Urinary bladder (tissue), 4 donors: ENCODE measurements around the gene RUFY2. TPM values are rescaled to one million over a fixed set of nuclear protein-coding genes. Genes with fewer than 3 reads are reported as not detected.
"Not testable (repeated sequence)": the region's sequence is repeated elsewhere in the genome, so short reads cannot be mapped to it uniquely, and the experiment has no call there.

Source experiments
- DNase-seq: peaks from one replicate; pipeline ENCODE4 v3.0.0-alpha.2; 2015; ENCODE audit errors: extremely low spot score
- H3K27ac ChIP-seq: one replicate; pipeline ENCODE4 v1.5.1; 2013; ENCODE audit warnings: low read depth, mild to moderate bottlenecking, moderate library complexity
- H3K36me3 ChIP-seq: one replicate; pipeline ENCODE4 v1.6.1; 2013; ENCODE audit warnings: mild to moderate bottlenecking, moderate library complexity; ENCODE audit not compliant: insufficient read depth
- H3K4me1 ChIP-seq: one replicate; pipeline ENCODE4 v1.6.1; 2013; ENCODE audit warnings: mild to moderate bottlenecking, moderate library complexity; ENCODE audit not compliant: insufficient read depth
- H3K4me3 ChIP-seq: one replicate; pipeline ENCODE4 v1.5.1; 2013; ENCODE audit warnings: low read depth, low read length
- WGBS: extraction: QIAGEN DNeasy Blood & Tissue Kit; methylation state at CpG from one replicate; pipeline ENCODE4 v1.1.7; 2013; 5-methylcytosine and 5-hydroxymethylcytosine counted together
- polyA plus RNA-seq: library from polyadenylated mRNA; stranded (reverse); fragments of 200-250 nt; gene quantifications from one replicate; pipeline ENCODE4 v1.2.3, GENCODE V29; 2013
- total RNA-seq: library from RNA; depleted of rRNA; stranded (reverse); fragments of >200 nt; gene quantifications from one replicate; pipeline ENCODE4 v1.2.3, GENCODE V29; 2014
- donor health status: healthy with polysubstance abuse.
- donor health status: healthy.

RUFY2 gene
- total and polyA plus RNA-seq, 2 donors: 10.3 to 82.3 TPM

- H3K4me3 ChIP-seq: no peak overlapping the region
- 19% methylated on average over 4 of the region's 4 CpGs for WGBS
- H3K4me1 ChIP-seq: no peaks in the 10 kb centered on the region
- H3K36me3 ChIP-seq: no peaks in the 10 kb centered on the region
- H3K27ac ChIP-seq: peak overlapping the region; percentile 41
- DNase-seq: peak; percentile 47
Observed at GRCh38 chr10:68327889-68328786, 78.9 kb downstream of the RUFY2 start.

- H3K4me3 ChIP-seq, H3K27ac ChIP-seq, DNase-seq, H3K36me3 ChIP-seq, H3K4me1 ChIP-seq: not testable (repeated sequence)
- 95% methylated on average over 4 of the region's 4 CpGs for WGBS
Observed at GRCh38 chr10:68324396-68324795, 82.7 kb downstream of the RUFY2 start.

- Histone ChIP-seq H3K4me1 (no peaks in the 10 kb centered on the region), H3K4me3 (no peak overlapping the region), H3K36me3 (no peaks in the 10 kb centered on the region), H3K27ac (no peak overlapping the region)
- DNase-seq: no peak
- 74% methylated on average over 1 of the region's 1 CpG for WGBS
Observed at GRCh38 chr10:68318331-68319059, 88.6 kb downstream of the RUFY2 start.

DNA sequence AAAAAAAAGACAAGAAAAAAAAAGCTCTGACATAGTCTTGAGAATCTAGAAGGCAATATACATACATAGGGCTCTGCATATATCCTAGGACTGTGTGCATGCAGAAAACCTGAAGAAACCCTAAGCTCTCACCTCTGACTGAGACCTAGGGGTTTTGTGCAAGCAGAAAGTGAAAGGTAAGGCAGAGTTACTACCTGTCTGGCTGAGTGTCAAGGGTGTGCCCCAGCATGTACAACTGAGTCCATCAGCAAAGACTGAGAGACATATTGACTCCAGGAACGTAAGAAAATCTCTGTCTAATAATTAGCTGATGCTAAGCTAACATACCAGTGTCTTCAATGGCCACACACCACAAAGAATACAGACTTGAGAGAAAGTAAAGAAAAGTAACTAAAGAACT lies 91.5 kb downstream of the RUFY2 start:
- Histone ChIP-seq H3K27ac (no peak overlapping the region), H3K4me1 (no peaks in the 10 kb centered on the region), H3K4me3 (no peak overlapping the region), H3K36me3 (no peaks in the 10 kb centered on the region)
- 94% methylated on average over 1 of the region's 1 CpG for WGBS
- no peak for DNase-seq

DNA sequence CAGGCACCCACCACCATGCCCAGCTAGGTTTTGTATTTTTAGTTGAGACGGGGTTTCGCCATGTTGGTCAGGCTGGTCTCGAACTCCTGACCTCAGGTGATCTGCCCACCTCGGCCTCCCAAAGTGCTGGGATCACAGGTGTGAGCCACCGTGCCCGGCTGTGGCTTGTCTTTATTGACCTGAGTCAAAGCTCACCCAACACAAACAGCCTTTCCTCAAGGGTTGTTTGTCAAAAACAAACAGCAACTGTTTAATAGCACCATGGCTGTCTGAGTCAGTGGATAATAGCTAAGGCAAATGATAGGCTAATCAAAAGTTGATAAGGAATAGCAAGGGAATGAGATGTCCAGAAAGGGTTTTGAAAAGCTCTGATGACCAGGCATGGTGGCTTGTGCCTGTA lies 92.1 kb downstream of the RUFY2 start:
- DNase-seq: not testable (repeated sequence)

GRCh38 chr10:68310531-68310930 lies 96.5 kb downstream of the RUFY2 start:
- Histone ChIP-seq H3K36me3 (peaks cover 2% of the 10 kb centered on the region), H3K4me3 (no peak overlapping the region)
- DNase-seq: no peak

More for the DNA sequence above, 92.1 kb downstream of the RUFY2 start:
- not testable (repeated sequence) for H3K36me3 ChIP-seq, H3K4me3 ChIP-seq, H3K4me1 ChIP-seq, H3K27ac ChIP-seq
- 93% methylated on average over 6 of the region's 6 CpGs for WGBS

DNA sequence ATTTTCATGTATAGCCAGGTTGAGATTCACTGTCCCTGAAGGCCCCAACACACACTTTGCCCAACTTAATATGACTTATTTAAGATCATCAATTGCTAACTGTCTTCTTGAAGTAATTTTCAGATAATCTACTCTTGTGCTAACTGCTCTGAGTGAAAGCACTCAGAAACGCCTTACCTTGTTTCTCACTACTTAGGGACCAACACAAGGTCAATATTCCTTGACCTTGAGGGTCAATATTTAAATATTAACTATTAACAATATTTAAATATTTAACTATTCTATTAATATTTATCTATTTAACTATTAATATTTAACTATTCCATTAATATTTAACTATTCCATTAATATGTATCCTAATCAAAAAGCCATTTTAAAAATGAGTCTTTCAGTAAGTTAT lies 101.2 kb downstream of the RUFY2 start:
- Histone ChIP-seq H3K4me1 (no peaks in the 10 kb centered on the region), H3K4me3 (no peak overlapping the region), H3K27ac (no peak overlapping the region), H3K36me3 (peaks cover 2% of the 10 kb centered on the region)
- no peak for DNase-seq
- WGBS: 52% methylated on average over 1 of the region's 1 CpG

More at GRCh38 chr10:68310531-68310930, 96.5 kb downstream of the RUFY2 start:
- Histone ChIP-seq H3K4me1 (no peaks in the 10 kb centered on the region), H3K27ac (no peak overlapping the region)

DNA sequence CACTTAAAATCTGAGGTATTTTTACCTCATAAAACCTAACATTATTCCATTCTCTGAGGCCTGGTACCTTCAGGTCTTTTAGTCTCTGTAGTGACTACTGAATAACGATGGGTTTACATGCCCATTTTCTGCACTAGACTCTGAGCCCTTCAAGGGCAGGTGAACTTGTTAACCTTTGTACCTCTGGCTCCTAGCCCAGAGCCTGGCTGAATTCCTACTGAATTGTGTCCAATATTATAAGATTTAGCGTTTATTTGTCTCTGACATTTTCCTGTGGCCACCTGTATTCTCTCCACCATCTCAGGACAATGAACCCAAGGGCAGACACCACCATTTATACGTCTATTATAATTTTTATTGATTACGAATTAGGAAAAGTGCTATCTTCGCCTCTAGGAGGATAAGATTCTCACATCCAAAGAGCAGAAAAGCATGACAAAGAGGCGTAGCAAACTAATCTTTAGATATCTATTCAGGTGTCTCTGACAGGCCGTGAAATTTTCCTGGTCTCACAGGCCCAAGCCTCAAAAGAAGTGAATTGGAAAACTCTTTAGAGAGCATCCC lies 103.1 kb downstream of the RUFY2 start:
- H3K4me3 ChIP-seq: no peak overlapping the region
- no peak for DNase-seq
- peaks cover 2% of the 10 kb centered on the region for H3K36me3 ChIP-seq
- no peak overlapping the region for H3K27ac ChIP-seq
- no peaks in the 10 kb centered on the region for H3K4me1 ChIP-seq
- 79% methylated on average over 7 of the region's 7 CpGs for WGBS

- Histone ChIP-seq H3K36me3 (peaks cover 2% of the 10 kb centered on the region), H3K4me1 (no peaks in the 10 kb centered on the region), H3K27ac (no peak overlapping the region), H3K4me3 (no peak overlapping the region)
- WGBS: 81% methylated on average over 5 of the region's 5 CpGs
- no peak for DNase-seq
Observed at GRCh38 chr10:68302871-68303270, 104.2 kb downstream of the RUFY2 start.

GRCh38 chr10:68302503-68302823 lies 104.6 kb downstream of the RUFY2 start:
- no peak for DNase-seq
- WGBS: 67% methylated on average over 2 of the region's 2 CpGs
- no peak overlapping the region for H3K27ac ChIP-seq
- no peaks in the 10 kb centered on the region for H3K4me1 ChIP-seq
- H3K4me3 ChIP-seq: no peak overlapping the region
- H3K36me3 ChIP-seq: peaks cover 2% of the 10 kb centered on the region

DNA sequence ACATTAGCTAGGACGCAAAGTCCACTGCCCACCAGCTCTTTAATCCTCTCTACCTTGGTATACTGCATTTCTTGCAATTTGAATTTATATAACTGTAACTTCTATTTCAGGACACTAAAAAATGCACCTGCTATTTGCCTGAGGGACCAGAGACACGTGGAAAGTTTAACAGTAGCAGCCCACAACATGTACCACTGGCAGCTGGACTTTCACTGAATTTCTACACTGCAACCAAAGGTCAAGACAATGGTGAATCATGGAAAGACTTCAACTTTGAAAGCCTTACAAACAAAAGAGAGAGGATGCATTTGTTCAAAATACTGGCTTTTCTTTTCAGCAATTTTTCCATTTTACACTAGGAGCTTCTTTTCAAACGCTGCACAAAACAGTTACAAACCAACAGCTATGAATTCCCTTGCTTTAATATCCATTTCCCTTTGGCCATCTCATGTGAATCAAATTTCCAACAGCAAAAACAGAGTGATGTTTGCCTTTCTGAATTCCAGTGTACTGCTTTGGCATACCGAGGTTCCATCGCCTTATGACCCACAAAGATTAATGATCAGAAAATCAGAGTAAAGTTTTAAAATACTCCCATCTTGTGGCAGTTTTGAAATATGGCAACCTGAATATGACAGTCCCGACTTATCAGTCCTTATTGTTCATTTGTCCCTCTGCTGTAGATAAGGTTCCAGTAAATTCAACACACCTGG lies 105.1 kb downstream of the RUFY2 start:
- WGBS: 51% methylated on average over 6 of the region's 6 CpGs
- Histone ChIP-seq H3K4me3 (no peak overlapping the region), H3K36me3 (peaks cover 2% of the 10 kb centered on the region), H3K4me1 (no peaks in the 10 kb centered on the region), H3K27ac (no peak overlapping the region)
- DNase-seq: peak; percentile 6

GRCh38 chr10:68301301-68301700 lies 105.8 kb downstream of the RUFY2 start:
- DNase-seq: no peak
- H3K36me3 ChIP-seq: peaks cover 2% of the 10 kb centered on the region
- no peak overlapping the region for H3K27ac ChIP-seq
- no peak overlapping the region for H3K4me3 ChIP-seq
- 90% methylated on average over 3 of the region's 3 CpGs for WGBS
- no peaks in the 10 kb centered on the region for H3K4me1 ChIP-seq

- DNase-seq: no peak
- Histone ChIP-seq H3K4me3 (no peak overlapping the region), H3K36me3 (no peaks in the 10 kb centered on the region), H3K4me1 (no peaks in the 10 kb centered on the region), H3K27ac (no peak overlapping the region)
- 64% methylated on average over 9 of the region's 9 CpGs for WGBS
Observed at GRCh38 chr10:68296843-68297663, 110.0 kb downstream of the RUFY2 start.
